GM18511 (cell line): Measurements from ENCODE around the gene KCNIP1.
"Not testable (repeated sequence)": the region's sequence is repeated elsewhere in the genome, so short reads cannot be mapped to it uniquely, and the experiment has no call there.

ENCODE experiments used
- ATAC-seq: cut with Tn5 transposase; IDR thresholded peaks from one replicate; pipeline ENCODE4 v1.9.1; 2021; ENCODE audit warnings: mild to moderate bottlenecking, moderate library complexity; ENCODE audit not compliant: unreplicated experiment

Gene KCNIP1

DNA sequence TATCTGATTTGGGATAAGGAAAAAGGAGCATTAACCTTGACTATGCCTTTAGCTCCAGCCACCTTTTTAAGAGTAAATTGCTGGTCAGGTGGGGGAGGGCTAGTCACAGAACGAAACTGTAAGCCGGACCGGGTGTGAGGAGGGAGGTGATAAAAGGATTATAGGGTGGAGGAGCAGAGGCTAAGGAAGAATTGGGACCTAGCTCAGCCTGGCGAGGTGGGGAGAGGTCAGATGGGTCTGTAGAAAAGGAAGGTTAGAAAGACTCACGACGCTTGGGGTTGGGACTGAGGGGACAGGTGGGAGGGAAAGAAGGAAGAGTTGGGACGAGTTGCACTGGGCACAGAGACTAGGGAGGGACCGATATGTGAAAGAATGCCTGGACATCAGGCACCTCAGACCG is 262.0 kb downstream of the KCNIP1 start:
- ATAC-seq, result not testable (repeated sequence)

DNA sequence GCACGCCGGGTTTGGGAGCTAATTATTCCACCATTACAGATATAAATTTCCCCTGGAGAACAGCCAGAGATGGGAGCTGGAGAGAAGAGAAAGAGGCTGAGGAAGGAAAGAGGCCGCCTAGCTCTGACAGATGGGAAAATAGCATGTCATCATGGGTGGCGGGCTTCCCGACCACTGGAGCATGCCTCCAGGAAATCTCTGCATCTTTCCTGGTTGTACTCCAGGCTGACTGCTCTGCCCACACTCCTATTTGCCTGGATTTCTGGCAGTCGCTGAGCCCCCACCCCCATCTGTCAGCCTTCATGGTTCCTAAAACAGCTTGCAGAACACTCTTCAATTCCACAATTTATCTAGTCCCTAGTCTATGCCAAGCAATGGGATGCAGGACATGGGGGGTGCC is 265.4 kb downstream of the KCNIP1 start:
- no peak for ATAC-seq

DNA sequence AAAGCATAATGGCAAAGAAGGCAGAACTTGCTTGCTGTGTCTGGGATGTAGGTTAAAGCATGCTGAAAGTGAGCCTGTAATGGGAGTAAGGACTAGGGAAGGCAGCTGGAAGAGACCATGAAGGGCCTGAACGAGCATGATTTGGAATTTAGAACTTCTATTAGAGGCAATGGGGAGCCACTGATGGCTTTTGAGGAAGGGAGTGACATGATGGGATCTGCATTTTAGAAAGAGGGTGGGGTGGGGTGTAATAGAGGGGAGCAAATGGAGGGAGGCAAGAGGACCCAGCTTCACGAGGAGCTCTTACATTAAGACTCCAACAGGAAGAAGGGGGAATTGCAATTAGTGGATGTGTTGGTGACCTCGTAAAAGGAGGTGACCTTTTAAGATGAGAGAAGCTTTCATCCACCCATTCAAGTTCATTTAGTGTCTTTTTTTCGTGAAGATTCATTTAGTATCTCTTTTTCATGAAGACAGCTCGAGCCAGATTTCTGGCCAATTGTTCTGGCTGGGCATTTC is 266.1 kb downstream of the KCNIP1 start:
- no peak for ATAC-seq

DNA sequence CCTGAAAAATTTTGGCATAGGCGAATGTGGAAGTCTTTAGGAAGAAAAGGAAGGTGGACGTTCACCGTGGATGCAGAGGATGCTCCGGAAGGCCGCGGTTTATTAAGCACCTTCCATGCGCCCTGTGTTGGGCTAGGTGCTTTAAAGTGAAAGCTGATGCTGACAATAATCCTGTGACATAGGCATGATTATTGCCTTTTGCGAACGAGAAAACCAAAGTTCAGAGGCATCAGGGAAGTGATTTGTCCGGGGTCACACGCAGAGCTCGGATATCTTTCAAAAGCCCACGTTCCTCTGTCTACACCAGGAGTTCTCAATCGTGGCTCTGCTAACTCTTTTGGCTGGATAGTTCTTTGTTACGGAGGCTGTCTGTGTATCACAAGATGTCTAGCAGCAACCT is 267.7 kb downstream of the KCNIP1 start:
- no peak for ATAC-seq

DNA sequence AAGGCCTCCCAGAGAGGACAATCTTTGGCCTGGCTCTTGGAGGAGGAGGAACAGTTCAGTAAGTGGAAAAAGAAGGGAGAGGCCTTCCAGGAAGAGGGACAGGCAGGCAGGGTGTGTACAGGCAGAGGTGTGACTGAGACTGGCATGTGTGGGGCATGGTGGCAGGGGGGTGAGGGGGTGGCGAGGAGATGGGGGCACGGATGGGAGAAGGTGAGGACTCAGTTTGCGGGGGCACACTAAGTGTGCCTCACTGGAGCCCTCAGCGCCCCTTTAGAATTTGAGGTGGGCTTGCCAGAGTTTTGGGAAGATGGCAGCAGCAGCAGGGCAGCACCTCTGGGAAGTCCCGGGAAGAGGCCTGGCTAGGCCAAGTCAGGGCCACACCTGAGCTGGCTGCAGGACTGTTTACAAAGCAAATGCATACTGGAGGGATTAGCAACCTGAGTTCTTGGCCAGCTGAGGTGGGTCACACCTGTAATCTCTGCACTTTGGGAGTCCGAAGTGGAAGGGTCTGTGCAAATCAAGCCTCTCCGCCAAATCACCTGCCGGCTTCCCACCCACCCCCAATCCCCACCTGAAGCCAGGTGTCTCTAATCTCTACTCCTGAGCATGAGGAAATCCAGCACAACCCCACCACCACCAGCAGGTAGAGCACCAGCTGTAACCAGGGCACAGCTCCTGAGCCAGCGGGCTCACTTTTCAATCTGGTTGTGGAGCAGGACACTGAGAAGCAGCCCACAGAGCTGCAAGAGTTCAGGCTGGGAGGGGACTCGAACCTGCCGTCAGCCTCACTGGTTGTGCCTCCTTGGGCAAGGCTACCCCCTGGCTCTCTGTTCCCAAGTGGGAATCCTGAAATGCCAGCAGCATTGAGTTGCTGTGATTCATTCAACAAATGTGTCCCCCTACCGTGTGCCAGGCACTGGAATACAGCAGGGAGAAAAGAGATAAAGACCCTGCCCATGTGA is 269.5 kb downstream of the KCNIP1 start:
- no peak for ATAC-seq

DNA sequence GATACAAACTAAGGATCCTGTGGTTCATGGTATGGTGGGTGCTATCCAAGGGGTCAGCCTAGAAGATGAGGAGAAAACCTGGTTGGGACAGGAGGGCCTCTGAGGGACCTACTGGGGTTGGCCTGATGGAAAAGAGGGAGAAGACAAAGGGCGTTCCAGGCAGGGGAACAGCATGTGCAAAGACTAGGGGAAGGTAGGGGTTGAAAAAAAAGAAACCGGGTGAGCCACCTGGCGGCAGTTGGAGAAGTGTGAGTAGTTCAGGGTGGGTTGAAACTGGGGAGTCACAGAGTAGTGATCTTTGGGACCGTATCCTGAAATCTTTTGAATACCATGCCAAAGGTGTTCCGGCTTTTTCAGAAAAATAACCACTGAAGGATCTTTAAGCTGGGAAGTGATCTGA is 271.0 kb downstream of the KCNIP1 start:
- ATAC-seq, result no peak

DNA sequence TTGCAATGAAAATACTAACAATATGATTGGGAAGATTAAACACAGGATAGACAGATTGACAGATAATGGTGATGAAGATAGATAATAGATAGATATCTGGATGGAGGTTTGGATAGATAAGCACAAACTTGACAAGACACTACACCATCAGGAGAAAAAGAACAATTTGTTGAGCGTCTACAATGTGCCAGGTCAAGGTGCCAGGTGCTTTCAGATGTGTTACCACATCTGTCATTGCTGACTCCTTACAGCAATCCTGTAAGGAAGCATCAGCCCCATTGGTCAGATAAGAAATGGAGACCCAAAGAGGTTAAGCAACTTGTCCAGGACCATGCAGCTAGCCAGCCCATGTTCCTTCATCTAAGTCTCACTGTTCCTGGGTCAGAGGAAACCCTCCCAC is 278.1 kb downstream of the KCNIP1 start:
- no peak for ATAC-seq

DNA sequence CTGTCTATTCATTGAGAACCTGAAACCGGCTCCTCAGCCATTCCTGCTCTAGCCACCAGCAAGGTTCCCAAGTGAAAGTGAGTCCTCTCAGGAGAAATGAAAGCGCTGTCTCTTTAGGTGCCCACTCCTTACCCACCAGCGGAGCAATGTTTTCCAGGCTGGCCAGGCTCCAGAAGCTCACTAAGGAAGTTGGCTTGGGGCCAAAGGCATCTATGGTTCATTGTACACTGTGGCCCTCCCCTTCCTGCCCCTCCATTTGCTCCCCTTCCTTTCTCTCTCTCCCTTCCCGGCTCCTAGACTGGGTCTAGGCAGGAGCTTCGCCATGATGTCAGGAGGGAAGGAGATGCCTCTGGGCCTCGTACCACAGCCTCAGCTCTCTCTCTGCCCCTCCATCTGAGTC is 278.6 kb downstream of the KCNIP1 start:
- no peak for ATAC-seq

DNA sequence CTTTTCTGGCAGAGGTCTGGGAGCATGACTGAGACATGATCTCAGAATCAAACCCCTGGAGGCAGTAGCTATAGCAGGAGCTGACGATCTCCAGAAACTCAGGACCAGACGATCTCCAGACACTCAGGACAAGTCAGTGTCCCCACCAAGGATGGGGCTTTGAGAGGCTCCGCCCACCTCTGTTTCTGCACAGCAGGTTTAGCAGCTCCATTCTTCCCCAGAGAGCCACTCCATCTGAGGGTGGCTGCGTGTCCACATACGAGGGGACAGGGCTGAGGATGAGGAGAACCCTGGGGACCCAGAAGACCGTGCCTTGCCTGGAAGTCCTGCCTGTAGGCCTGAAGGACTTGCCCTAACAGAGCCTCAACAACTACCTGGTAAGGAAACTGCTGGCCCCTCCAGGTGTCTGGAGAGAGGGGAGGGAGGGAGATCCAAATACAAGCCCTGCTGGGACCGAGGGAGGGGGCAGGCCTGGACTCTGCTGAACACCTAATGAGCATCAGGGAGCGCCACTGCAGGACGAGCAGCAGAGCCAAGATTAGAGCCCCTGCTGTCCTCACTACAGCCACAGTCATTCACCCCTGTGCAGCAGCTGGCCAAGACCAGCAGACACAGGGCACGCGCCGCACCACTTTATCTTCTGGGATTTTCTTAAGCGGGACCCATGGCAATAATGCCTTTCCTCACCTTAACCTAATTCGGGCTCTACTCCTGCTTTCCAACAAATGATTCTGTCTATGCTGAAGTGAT is 279.9 kb downstream of the KCNIP1 start, which contains the start of gene GABRP:
Gene GABRP (plus strand): TSS at position 228 of the 750 bp plus-strand sequence. CDS start 4,891 bp downstream, outside the sequence.
- no peak for ATAC-seq

DNA sequence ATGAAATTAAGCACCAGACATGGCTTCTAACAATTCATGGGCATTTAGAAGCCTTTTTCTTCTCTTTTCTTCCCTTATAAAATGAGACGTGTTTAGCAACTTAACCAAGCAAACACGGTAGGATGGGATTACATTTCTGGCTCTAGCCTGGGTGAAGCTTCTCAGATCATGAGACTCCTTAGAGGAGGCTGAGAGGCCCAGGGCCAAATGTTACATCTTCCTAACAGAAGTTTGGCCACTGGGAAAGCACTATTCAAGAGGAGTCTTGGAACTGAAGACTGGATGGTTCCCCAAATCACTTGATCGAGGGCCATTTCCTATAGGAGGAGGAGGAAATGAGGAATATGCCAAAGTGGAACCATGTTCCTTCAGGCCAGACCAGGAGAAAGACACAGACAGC is 281.6 kb downstream of the KCNIP1 start:
- no peak for ATAC-seq
